ENCODE data around the gene ANKS1A. TPM values are rescaled to one million over a fixed set of nuclear protein-coding genes. Genes with fewer than 3 reads are reported as not detected.

Gene ANKS1A
- total RNA-seq, 1 experiment from 2014 or later, result 24.0 TPM

DNA sequence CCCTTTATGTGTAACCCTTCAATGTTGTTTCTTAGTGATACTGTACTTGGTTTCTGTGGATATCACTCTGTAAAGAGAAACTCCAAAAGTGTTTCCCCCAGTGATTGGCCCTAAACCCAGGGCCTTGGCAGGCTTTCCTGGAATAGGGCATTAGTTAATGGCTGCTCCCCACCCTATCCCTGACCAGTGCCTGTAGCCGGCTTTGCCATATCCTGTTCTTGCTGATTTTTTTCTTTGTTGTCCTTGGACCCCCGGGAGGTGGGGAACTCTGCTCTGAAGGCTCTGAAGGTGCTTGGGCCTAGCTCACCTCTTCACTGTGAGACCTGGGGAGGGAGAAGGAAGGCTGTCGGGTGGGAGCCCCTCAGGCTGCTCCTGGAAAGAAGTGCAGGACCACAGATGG is 131.9 kb downstream of the ANKS1A start:
- Mint-ChIP-seq H3K27me3 (ENCODE audit: insufficient read depth, unreplicated experiment) (no peaks in the 10 kb centered on the region), H3K9me3 (ENCODE audit: unreplicated experiment) (no peaks in the 10 kb centered on the region), H3K27ac (ENCODE audit: unreplicated experiment) (peak overlapping the region; percentile 91), H3K36me3 (ENCODE audit: insufficient read depth, unreplicated experiment) (peaks cover 39% of the 10 kb centered on the region), H3K4me3 (ENCODE audit: unreplicated experiment) (no peak overlapping the region), H3K4me1 (ENCODE audit: low read depth, unreplicated experiment) (peaks cover 63% of the 10 kb centered on the region)
- TF ChIP-seq, protein P1, sequence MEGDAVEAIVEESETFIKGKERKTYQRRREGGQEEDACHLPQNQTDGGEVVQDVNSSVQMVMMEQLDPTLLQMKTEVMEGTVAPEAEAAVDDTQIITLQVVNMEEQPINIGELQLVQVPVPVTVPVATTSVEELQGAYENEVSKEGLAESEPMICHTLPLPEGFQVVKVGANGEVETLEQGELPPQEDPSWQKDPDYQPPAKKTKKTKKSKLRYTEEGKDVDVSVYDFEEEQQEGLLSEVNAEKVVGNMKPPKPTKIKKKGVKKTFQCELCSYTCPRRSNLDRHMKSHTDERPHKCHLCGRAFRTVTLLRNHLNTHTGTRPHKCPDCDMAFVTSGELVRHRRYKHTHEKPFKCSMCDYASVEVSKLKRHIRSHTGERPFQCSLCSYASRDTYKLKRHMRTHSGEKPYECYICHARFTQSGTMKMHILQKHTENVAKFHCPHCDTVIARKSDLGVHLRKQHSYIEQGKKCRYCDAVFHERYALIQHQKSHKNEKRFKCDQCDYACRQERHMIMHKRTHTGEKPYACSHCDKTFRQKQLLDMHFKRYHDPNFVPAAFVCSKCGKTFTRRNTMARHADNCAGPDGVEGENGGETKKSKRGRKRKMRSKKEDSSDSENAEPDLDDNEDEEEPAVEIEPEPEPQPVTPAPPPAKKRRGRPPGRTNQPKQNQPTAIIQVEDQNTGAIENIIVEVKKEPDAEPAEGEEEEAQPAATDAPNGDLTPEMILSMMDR (IDR thresholded peaks at IDR 0.05; ENCODE audit: insufficient read depth in 1 of 2, low read depth in 1 of 2, low read length in 1 of 2, severe bottlenecking in 1 of 2, unreplicated experiment in 1 of 2), result no peak
- Histone ChIP-seq H3K4me3 (ENCODE audit: low read depth, low read length) (no peak overlapping the region), H3K4me1 (peaks cover 72% of the 10 kb centered on the region), H3K36me3 (ENCODE audit: control insufficient read depth, insufficient read depth, low read length) (peaks cover 2% of the 10 kb centered on the region), H3K9me3 (no peaks in the 10 kb centered on the region), H3K27me3 (replicated peaks; ENCODE audit: control insufficient read depth, insufficient read depth, low read length) (no peaks in the 10 kb centered on the region)
- intact Hi-C loops (cut with micrococcal nuclease; ENCODE audit: unreplicated experiment), result no loop called here
- BruUV-seq (replicated peaks), result no TSS peak
- POLR2A ChIA-PET, result no interaction called here
- DNase-seq, result no peak
- CTCF ChIA-PET, result no interaction called here

GRCh38 chr6:35023091-35024000 is 134.3 kb downstream of the ANKS1A start:
- intact Hi-C loops (cut with micrococcal nuclease; ENCODE audit: unreplicated experiment), result no loop called here
- POLR2A ChIA-PET, result interaction anchor here (0.6 to 1.7 kb wide), 2 partner anchors 134 to 220 kb away, joined by 5 to 8 read pairs; partner anchors contain the start of gene ANKS1A
- H3K4me1 ChIP-seq, result peaks cover 54% of the 10 kb centered on the region
- no TSS peak for BruUV-seq (replicated peaks)
- Mint-ChIP-seq H3K4me1 (ENCODE audit: low read depth, unreplicated experiment) (peaks cover 43% of the 10 kb centered on the region), H3K27ac (ENCODE audit: unreplicated experiment) (peak overlapping the region; percentile 72), H3K9me3 (ENCODE audit: unreplicated experiment) (no peaks in the 10 kb centered on the region), H3K36me3 (ENCODE audit: insufficient read depth, unreplicated experiment) (peaks cover 34% of the 10 kb centered on the region), H3K4me3 (ENCODE audit: unreplicated experiment) (no peak overlapping the region), H3K27me3 (ENCODE audit: insufficient read depth, unreplicated experiment) (no peaks in the 10 kb centered on the region)
- no peak overlapping the region for H3K4me3 ChIP-seq (ENCODE audit: low read depth, low read length)
- no peaks in the 10 kb centered on the region for H3K9me3 ChIP-seq
- TF ChIP-seq, protein P1 (IDR thresholded peaks at IDR 0.05; ENCODE audit: insufficient read depth in 1 of 2, low read depth in 1 of 2, low read length in 1 of 2, severe bottlenecking in 1 of 2, unreplicated experiment in 1 of 2), result no peak
- CTCF ChIA-PET, result no interaction called here
- no peaks in the 10 kb centered on the region for H3K27me3 ChIP-seq (replicated peaks; ENCODE audit: control insufficient read depth, insufficient read depth, low read length)
- peaks cover 2% of the 10 kb centered on the region; the same call in 1 of the 2 replicates for H3K36me3 ChIP-seq (ENCODE audit: control insufficient read depth, insufficient read depth, low read length)
- DNase-seq, result no peak

DNA sequence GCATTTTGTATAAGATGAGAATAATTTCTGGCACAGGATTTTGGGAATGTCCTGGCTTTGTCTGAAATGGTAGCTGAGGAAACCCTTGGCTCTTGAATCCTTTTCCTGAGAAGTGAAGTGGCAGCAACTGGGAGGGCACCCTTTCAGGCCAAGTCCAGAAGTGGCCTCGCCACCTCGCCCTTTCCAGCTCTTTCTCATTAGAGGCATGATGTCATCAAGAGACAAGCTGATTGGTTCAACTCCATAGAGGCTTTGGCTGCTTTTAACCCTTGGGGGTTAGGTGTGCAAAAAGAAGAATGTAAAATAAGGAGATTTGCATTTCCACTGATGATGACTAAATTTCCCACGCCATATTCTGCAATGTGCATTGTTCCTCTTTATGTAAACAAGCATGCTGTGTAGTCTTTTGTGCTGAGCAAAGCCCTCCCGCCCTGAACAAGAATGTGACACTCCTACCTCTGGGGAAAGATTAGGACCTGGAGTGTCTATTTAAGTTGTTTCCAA is 135.5 kb downstream of the ANKS1A start:
- peaks cover 30% of the 10 kb centered on the region for H3K4me1 Mint-ChIP-seq (ENCODE audit: low read depth, unreplicated experiment)
- TF ChIP-seq, protein P1 (IDR thresholded peaks at IDR 0.05; ENCODE audit: insufficient read depth in 1 of 2, low read depth in 1 of 2, low read length in 1 of 2, severe bottlenecking in 1 of 2, unreplicated experiment in 1 of 2), result no peak
- H3K4me3 Mint-ChIP-seq (ENCODE audit: unreplicated experiment), result peak overlapping the region; percentile 58
- Histone ChIP-seq H3K9me3 (no peaks in the 10 kb centered on the region), H3K27me3 (replicated peaks; ENCODE audit: control insufficient read depth, insufficient read depth, low read length) (no peaks in the 10 kb centered on the region), H3K4me1 (peaks cover 44% of the 10 kb centered on the region), H3K4me3 (ENCODE audit: low read depth, low read length) (no peak overlapping the region), H3K36me3 (ENCODE audit: control insufficient read depth, insufficient read depth, low read length) (peaks cover 2% of the 10 kb centered on the region; the same call in 1 of the 2 replicates)
- H3K9me3 Mint-ChIP-seq (ENCODE audit: unreplicated experiment), result no peaks in the 10 kb centered on the region
- peaks cover 23% of the 10 kb centered on the region for H3K36me3 Mint-ChIP-seq (ENCODE audit: insufficient read depth, unreplicated experiment)
- intact Hi-C loops (cut with micrococcal nuclease; ENCODE audit: unreplicated experiment), result no loop called here
- ChIA-PET CTCF (no interaction called here), POLR2A (interaction anchor here (1.7 kb wide), 1 partner anchor 135 kb away, joined by 8 read pairs; the partner anchor contains the start of gene ANKS1A)
- no peaks in the 10 kb centered on the region for H3K27me3 Mint-ChIP-seq (ENCODE audit: insufficient read depth, unreplicated experiment)
- peak; percentile 69 to 70 for DNase-seq
- peak overlapping the region; percentile 74 for H3K27ac Mint-ChIP-seq (ENCODE audit: unreplicated experiment)
- BruUV-seq (replicated peaks), result no TSS peak
